SK-N-SH (cell line): ENCODE data around the gene HCRTR2. TPM values are rescaled to one million over a fixed set of nuclear protein-coding genes. Genes with fewer than 3 reads are reported as not detected.

Source experiments
- CTCF ChIA-PET: fragments of 300-600, 350-600 bp; formaldehyde crosslinking; extraction: SDS; loops from one replicate; lab custom pipeline; 2021; lab: Yijun Ruan, JAX
- POLR2A ChIA-PET: fragments of 350-600 bp; sonication (Branson Sonifier 250); formaldehyde crosslinking; extraction: SDS; loops from one replicate; lab custom pipeline; 2020; ENCODE audit warnings: antibody characterized with exemption, inconsistent platforms; lab: Yijun Ruan, JAX
- DNase-seq: peaks from one replicate; pipeline ENCODE4 v3.0.0; 2012
- H2AFZ ChIP-seq: fragments of 200-600 bp; sonication (generic); 2 replicates; pipeline ENCODE4 v1.8.1; 2016; ENCODE audit warnings: antibody characterized with exemption, mild to moderate bottlenecking, low read depth
- H3F3A ChIP-seq: fragments of 200-600 bp; sonication (generic); replicated peaks from 2 replicates; pipeline ENCODE3; 2016; ENCODE audit warnings: antibody characterized with exemption, mild to moderate bottlenecking; ENCODE audit not compliant: insufficient read depth
- H3K27ac ChIP-seq, 2 experiments: fragments of 200-500 bp in 1 of 2; fragments of 200-600 bp in 1 of 2; sonication (Bioruptor generic) in 1 of 2; sonication (generic), shearing (Covaris generic) in 1 of 2; 2 replicates each; pipeline versions ENCODE4 v1.5.1 to v1.6.1; 2014 to 2016; ENCODE audit warnings: low read depth in 2 of 2, inconsistent platforms in 1 of 2, low read length in 1 of 2, mild to moderate bottlenecking in 1 of 2, mixed read lengths in 1 of 2
- H3K27me3 ChIP-seq: fragments of 200-600 bp; sonication (generic), shearing (Covaris generic); 2 replicates; pipeline ENCODE4 v1.6.1; 2016; ENCODE audit warnings: mixed run types; ENCODE audit not compliant: insufficient read depth
- H3K36me3 ChIP-seq, 2 experiments: fragments of 200-500 bp in 1 of 2; fragments of 200-600 bp in 1 of 2; sonication (Bioruptor generic) in 1 of 2; sonication (generic) in 1 of 2; replicated peaks in 1 of 2; 2 replicates each; pipeline versions ENCODE3 to v1.5.1; 2014 to 2016; ENCODE audit warnings: low read length in 1 of 2, mild to moderate bottlenecking in 1 of 2; ENCODE audit not compliant: insufficient read depth in 2 of 2, control insufficient read depth in 1 of 2
- H3K4me1 ChIP-seq, 2 experiments: fragments of 200-500 bp in 1 of 2; fragments of 200-600 bp in 1 of 2; sonication (Bioruptor generic) in 1 of 2; sonication (generic), shearing (Covaris generic) in 1 of 2; 2 replicates each; pipeline versions ENCODE4 v1.5.1 to v1.6.1; 2014 to 2016; ENCODE audit warnings: low read depth in 1 of 2, low read length in 1 of 2, mixed run types in 1 of 2; ENCODE audit not compliant: insufficient read depth in 2 of 2, control insufficient read depth in 1 of 2
- H3K4me2 ChIP-seq: fragments of 200-600 bp; sonication (generic), shearing (Covaris generic); 2 replicates; pipeline ENCODE4 v1.6.1; 2017; ENCODE audit warnings: mixed run types
- H3K4me3 ChIP-seq, 2 experiments: fragments of 200-500 bp in 1 of 2; fragments of 200-600 bp in 1 of 2; sonication (Bioruptor generic) in 1 of 2; sonication (generic), shearing (Covaris generic) in 1 of 2; 2 replicates each; pipeline versions ENCODE4 v1.5.1 to v1.8.1; 2014 to 2016; ENCODE audit warnings: low read depth in 2 of 2, inconsistent platforms in 1 of 2, low read length in 1 of 2, mild to moderate bottlenecking in 1 of 2, mixed read lengths in 1 of 2, moderate library complexity in 1 of 2
- H3K79me2 ChIP-seq: fragments of 200-600 bp; sonication (generic); 2 replicates; pipeline ENCODE4 v1.8.1; 2017; ENCODE audit warnings: mild to moderate bottlenecking; ENCODE audit not compliant: insufficient read depth
- H3K9ac ChIP-seq: fragments of 200-600 bp; sonication (generic); 2 replicates; pipeline ENCODE4 v1.6.1; 2017; ENCODE audit warnings: mixed run types
- H3K9me2 ChIP-seq: fragments of 200-600 bp; sonication (generic); 2 replicates; pipeline ENCODE4 v1.6.1; 2017; ENCODE audit warnings: mixed run types
- H3K9me3 ChIP-seq: fragments of 200-600 bp; sonication (generic); 2 replicates; pipeline ENCODE4 v1.6.1; 2017; ENCODE audit warnings: mixed run types, mild to moderate bottlenecking, moderate library complexity
- H4K20me1 ChIP-seq: fragments of 200-600 bp; sonication (generic); 2 replicates; pipeline ENCODE4 v1.6.1; 2017; ENCODE audit warnings: mild to moderate bottlenecking, mixed run types; ENCODE audit not compliant: insufficient read depth
- ELF1 ChIP-seq: IDR thresholded peaks from 2 replicates; pipeline ENCODE4 v1.4.0; 2012
- EP300 ChIP-seq, 2 experiments: IDR thresholded peaks; 2 replicates each; pipeline versions ENCODE4 v1.4.0 to v1.6.1; 2012; ENCODE audit warnings: borderline replicate concordance in 1 of 2, low read depth in 1 of 2, low read length in 1 of 2
- EZH2phosphoT487 ChIP-seq: fragments of 200-600 bp; sonication (generic); IDR thresholded peaks from 2 replicates; pipeline ENCODE4 v1.6.1; 2017; ENCODE audit warnings: low read depth, mixed run types, mild to moderate bottlenecking, antibody characterized with exemption, moderate library complexity, borderline replicate concordance
- FOXJ3 ChIP-seq: sonication (generic); formaldehyde crosslinking; IDR thresholded peaks from 2 replicates; pipeline ENCODE4 v1.5.1; 2020; ENCODE audit warnings: mild to moderate bottlenecking, missing genetic modification reagents
- GABPA ChIP-seq: IDR thresholded peaks from 2 replicates; pipeline ENCODE4 v1.4.0; 2012; ENCODE audit warnings: low read depth, mild to moderate bottlenecking
- GATA2 ChIP-seq: sonication (generic); formaldehyde crosslinking; IDR thresholded peaks from 2 replicates; pipeline ENCODE4 v1.5.0; 2020; ENCODE audit warnings: mild to moderate bottlenecking, missing genetic modification reagents
- JUND ChIP-seq: IDR thresholded peaks from 2 replicates; pipeline ENCODE4 v1.4.0; 2012
- MEF2A ChIP-seq: IDR thresholded peaks from 2 replicates; pipeline ENCODE4 v1.4.0; 2012; ENCODE audit warnings: low read depth, borderline replicate concordance
- NRF1 ChIP-seq: IDR thresholded peaks from 2 replicates; pipeline ENCODE4 v1.6.1; 2012; ENCODE audit warnings: low read depth, mild to moderate bottlenecking, low read length
- RAD21 ChIP-seq: IDR thresholded peaks from 2 replicates; pipeline ENCODE4 v1.6.1; 2012; ENCODE audit warnings: mild to moderate bottlenecking, low read length
- RCOR1 ChIP-seq: fragments of 150-350 bp; IDR thresholded peaks from 2 replicates; pipeline ENCODE4 v1.6.1; 2017; ENCODE audit warnings: antibody characterized with exemption, low read length
- SIN3A ChIP-seq: IDR thresholded peaks from 2 replicates; pipeline ENCODE4 v1.6.1; 2012; ENCODE audit warnings: low read depth, mild to moderate bottlenecking, low read length, moderate library complexity, borderline replicate concordance
- TEAD4 ChIP-seq: IDR thresholded peaks from 2 replicates; pipeline ENCODE4 v1.4.0; 2012; ENCODE audit warnings: mild to moderate bottlenecking, borderline replicate concordance; ENCODE audit not compliant: insufficient read depth
- YY1 ChIP-seq: IDR thresholded peaks from 2 replicates; pipeline ENCODE4 v1.4.0; 2012; ENCODE audit warnings: low read depth, mild to moderate bottlenecking
- WGBS: methylation state at CpG from one replicate; pipeline ENCODE4 v1.1.6; 2017; ENCODE audit warnings: low lambda C conversion rate; 5-methylcytosine and 5-hydroxymethylcytosine counted together
- polyA plus RNA-seq, 3 experiments: library from polyadenylated mRNA; depleted of rRNA; stranded (reverse); fragments of >200 nt; gene quantifications; 2 replicates each; pipeline ENCODE4 v1.2.3, GENCODE V29; 2012
- TF ChIP-seq, protein P1 (sequence below): fragments of 200-600 bp; sonication (generic); IDR thresholded peaks from 2 replicates; pipeline ENCODE4 v1.6.1; 2017; ENCODE audit warnings: antibody characterized with exemption, mild to moderate bottlenecking, moderate library complexity
- TF ChIP-seq, protein P2 (sequence below): IDR thresholded peaks from 2 replicates; pipeline ENCODE4 v1.6.1; 2012; ENCODE audit warnings: mild to moderate bottlenecking, low read depth, low read length, moderate library complexity
- TF ChIP-seq, protein P3 (sequence below): IDR thresholded peaks from 2 replicates; pipeline ENCODE4; 2012
- TF ChIP-seq, protein P4 (sequence below): IDR thresholded peaks from 2 replicates; pipeline ENCODE4 v1.4.0; 2012; ENCODE audit warnings: low read depth, borderline replicate concordance

The HCRTR2 gene
- polyA plus RNA-seq, 1 of the 3 experiments (the other 2 are of a cell fraction): not detected

DNA sequence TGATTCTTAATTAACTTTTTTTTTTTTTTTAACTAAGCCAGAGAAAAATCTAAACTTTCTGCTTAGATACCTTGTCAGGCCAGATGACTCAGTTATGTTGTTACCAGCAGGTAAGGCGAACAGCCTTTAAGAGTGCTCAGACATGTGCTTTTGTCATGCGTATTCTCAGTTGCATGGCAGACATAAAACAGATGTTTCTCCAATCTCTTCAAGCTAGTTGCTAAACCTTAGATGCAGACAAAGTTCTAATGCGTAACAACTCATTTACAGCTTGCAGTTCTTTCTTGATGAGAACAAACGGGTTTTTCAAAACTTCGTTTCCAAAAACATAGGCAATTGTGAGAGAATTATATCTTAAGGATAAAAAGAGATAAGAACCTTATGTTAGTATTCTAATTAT is 103.3 kb downstream of the HCRTR2 start:
- peaks cover 0 to 4% of the 10 kb centered on the region in 2 experiments; a peak in 1 of 4 replicates for H3K4me1 ChIP-seq
- no peak for DNase-seq
- H3K27me3 ChIP-seq: no peaks in the 10 kb centered on the region; the same call in 1 of the 2 replicates
- WGBS: 37% methylated on average over 5 of the region's 5 CpGs
- CTCF ChIA-PET: interaction anchor here (0.7 to 4.0 kb wide), 10 partner anchors 9 to 1014 kb away, joined by 3 to 55 read pairs (median 4); no protein-coding TSS in a partner anchor
- H3K9me3 ChIP-seq: no peaks in the 10 kb centered on the region
- H3K79me2 ChIP-seq: no peaks in the 10 kb centered on the region
- H3K9ac ChIP-seq: no peak overlapping the region
- no peak overlapping the region for H3K4me3 ChIP-seq
- POLR2A ChIA-PET: no interaction called here
- H3K36me3 ChIP-seq: no peaks in the 10 kb centered on the region
- no peak overlapping the region for H3K27ac ChIP-seq
- H4K20me1 ChIP-seq: no peaks in the 10 kb centered on the region
- H2AFZ ChIP-seq: no peak overlapping the region
- H3K9me2 ChIP-seq: no peaks in the 10 kb centered on the region
- TF ChIP-seq, protein P1, sequence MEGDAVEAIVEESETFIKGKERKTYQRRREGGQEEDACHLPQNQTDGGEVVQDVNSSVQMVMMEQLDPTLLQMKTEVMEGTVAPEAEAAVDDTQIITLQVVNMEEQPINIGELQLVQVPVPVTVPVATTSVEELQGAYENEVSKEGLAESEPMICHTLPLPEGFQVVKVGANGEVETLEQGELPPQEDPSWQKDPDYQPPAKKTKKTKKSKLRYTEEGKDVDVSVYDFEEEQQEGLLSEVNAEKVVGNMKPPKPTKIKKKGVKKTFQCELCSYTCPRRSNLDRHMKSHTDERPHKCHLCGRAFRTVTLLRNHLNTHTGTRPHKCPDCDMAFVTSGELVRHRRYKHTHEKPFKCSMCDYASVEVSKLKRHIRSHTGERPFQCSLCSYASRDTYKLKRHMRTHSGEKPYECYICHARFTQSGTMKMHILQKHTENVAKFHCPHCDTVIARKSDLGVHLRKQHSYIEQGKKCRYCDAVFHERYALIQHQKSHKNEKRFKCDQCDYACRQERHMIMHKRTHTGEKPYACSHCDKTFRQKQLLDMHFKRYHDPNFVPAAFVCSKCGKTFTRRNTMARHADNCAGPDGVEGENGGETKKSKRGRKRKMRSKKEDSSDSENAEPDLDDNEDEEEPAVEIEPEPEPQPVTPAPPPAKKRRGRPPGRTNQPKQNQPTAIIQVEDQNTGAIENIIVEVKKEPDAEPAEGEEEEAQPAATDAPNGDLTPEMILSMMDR: no peak
- TF ChIP-seq, protein P2, sequence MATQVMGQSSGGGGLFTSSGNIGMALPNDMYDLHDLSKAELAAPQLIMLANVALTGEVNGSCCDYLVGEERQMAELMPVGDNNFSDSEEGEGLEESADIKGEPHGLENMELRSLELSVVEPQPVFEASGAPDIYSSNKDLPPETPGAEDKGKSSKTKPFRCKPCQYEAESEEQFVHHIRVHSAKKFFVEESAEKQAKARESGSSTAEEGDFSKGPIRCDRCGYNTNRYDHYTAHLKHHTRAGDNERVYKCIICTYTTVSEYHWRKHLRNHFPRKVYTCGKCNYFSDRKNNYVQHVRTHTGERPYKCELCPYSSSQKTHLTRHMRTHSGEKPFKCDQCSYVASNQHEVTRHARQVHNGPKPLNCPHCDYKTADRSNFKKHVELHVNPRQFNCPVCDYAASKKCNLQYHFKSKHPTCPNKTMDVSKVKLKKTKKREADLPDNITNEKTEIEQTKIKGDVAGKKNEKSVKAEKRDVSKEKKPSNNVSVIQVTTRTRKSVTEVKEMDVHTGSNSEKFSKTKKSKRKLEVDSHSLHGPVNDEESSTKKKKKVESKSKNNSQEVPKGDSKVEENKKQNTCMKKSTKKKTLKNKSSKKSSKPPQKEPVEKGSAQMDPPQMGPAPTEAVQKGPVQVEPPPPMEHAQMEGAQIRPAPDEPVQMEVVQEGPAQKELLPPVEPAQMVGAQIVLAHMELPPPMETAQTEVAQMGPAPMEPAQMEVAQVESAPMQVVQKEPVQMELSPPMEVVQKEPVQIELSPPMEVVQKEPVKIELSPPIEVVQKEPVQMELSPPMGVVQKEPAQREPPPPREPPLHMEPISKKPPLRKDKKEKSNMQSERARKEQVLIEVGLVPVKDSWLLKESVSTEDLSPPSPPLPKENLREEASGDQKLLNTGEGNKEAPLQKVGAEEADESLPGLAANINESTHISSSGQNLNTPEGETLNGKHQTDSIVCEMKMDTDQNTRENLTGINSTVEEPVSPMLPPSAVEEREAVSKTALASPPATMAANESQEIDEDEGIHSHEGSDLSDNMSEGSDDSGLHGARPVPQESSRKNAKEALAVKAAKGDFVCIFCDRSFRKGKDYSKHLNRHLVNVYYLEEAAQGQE: no peak
- TF ChIP-seq YY1 (no peak), RCOR1 (no peak), ELF1 (no peak), EP300 (IDR thresholded peaks at IDR 0.05; ENCODE audit: borderline replicate concordance in 1 of 2, low read depth in 1 of 2, low read length in 1 of 2) (no peak), JUND (no peak), MEF2A (no peak), EZH2phosphoT487 (no peak)
- no peak overlapping the region for H3K4me2 ChIP-seq
- no peaks in the 10 kb centered on the region for H3F3A ChIP-seq

DNA sequence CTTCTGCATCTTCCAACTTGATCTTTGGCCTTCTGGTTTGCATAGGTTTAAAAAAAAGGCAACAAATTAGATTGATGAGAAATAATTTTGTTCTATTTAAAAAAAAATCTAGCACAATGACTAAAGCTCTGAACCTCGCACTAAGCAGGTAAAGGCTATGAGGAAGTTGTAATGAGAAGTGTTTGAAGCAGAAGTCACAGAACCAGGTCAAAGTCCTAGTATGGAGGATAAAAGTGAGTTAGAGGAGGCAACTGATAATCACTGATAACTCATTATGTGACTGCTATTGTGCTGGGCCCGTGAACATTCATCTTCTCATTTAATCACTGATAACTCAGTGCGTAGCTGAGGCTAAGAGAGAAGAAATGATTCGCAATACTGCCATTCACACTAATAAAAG is 106.9 kb downstream of the HCRTR2 start:
- CTCF ChIA-PET: interaction anchor here (0.8 to 2.9 kb wide), 2 partner anchors 674 to 1011 kb away, joined by 3 to 7 read pairs; no protein-coding TSS in a partner anchor
- Histone ChIP-seq H3K36me3 (no peaks in the 10 kb centered on the region), H2AFZ (no peak overlapping the region), H3K9me2 (no peaks in the 10 kb centered on the region), H3F3A (no peaks in the 10 kb centered on the region), H3K4me3 (no peak overlapping the region), H3K9ac (no peak overlapping the region), H3K79me2 (no peaks in the 10 kb centered on the region), H3K27ac (no peak overlapping the region), H3K9me3 (no peaks in the 10 kb centered on the region), H3K27me3 (no peaks in the 10 kb centered on the region; the same call in 1 of the 2 replicates), H3K4me2 (no peak overlapping the region), H4K20me1 (no peaks in the 10 kb centered on the region), H3K4me1 (peaks cover 0 to 4% of the 10 kb centered on the region in 2 experiments; a peak in 1 of 4 replicates)
- no peak for DNase-seq
- TF ChIP-seq, protein P1: no peak
- TF ChIP-seq, protein P3, sequence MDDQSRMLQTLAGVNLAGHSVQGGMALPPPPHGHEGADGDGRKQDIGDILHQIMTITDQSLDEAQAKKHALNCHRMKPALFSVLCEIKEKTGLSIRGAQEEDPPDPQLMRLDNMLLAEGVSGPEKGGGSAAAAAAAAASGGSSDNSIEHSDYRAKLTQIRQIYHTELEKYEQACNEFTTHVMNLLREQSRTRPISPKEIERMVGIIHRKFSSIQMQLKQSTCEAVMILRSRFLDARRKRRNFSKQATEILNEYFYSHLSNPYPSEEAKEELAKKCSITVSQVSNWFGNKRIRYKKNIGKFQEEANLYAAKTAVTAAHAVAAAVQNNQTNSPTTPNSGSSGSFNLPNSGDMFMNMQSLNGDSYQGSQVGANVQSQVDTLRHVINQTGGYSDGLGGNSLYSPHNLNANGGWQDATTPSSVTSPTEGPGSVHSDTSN: no peak
- no peak for TF ChIP-seq NRF1
- TF ChIP-seq FOXJ3 (CRISPR knock-in tag): no peak
- no peak for TF ChIP-seq RCOR1
- no peak for TF ChIP-seq TEAD4
- no peak for TF ChIP-seq RAD21
- TF ChIP-seq, protein P4, sequence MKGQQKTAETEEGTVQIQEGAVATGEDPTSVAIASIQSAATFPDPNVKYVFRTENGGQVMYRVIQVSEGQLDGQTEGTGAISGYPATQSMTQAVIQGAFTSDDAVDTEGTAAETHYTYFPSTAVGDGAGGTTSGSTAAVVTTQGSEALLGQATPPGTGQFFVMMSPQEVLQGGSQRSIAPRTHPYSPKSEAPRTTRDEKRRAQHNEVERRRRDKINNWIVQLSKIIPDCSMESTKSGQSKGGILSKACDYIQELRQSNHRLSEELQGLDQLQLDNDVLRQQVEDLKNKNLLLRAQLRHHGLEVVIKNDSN: no peak
- TF ChIP-seq SIN3A: no peak
- TF ChIP-seq GATA2: no peak
- no peak for TF ChIP-seq GABPA
- POLR2A ChIA-PET: no interaction called here
- 29% methylated on average over 4 of the region's 4 CpGs for WGBS
